ENCODE data around the gene ULBP2. TPM values are rescaled to one million over a fixed set of nuclear protein-coding genes. Genes with fewer than 3 reads are reported as not detected.

The ULBP2 gene
- total RNA-seq, 1 donor = 0.27 TPM

DNA sequence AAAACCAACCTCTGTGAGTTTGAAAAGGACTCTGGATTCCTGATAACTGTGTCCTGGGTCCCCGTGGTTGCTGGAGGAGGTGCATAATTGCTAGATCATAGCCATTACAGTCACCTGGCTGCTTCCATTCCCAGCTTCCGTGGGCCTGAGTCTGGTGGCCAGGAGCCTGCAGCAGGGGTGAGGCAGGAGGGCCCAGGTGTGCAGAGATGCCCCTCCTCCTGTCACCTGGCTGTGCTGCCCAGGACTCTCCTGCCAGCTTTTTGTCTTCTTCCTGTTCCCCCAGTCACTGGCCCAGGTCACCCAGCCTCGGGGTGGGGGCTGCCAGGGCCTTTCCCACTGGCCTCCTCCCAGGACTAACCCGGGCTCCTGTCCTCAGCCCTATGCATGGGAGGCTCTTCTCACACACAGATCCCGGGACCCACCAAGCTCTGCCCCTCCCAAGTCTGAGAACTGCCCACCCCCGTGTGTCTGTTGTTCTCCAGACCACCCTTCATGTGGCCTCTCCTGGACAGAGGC lies 53.5 kb downstream of the ULBP2 start:
- DNase-seq (ENCODE audit: low read depth in 2 of 3, low spot score in 2 of 3) = no peak

DNA sequence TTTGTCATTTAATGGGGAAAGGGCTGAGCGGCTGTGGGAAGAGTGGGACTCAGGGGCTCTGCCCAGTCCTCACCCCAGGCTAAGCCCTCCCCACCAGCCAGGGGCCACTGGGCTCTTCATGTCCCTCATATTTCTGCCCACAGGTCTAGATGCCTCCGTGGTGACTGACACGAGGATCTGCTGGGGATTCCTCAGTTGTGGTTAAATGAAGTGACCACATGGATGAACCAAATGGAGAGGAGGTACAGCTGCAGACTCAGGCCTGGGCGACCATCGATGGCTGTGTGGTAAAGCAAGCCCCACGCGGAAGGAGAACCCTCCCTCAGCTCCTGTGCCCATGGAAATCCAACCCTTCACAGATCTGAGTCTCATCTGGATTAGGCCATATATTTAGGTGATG lies 54.2 kb downstream of the ULBP2 start:
- no peak for DNase-seq (ENCODE audit: low read depth in 2 of 3, low spot score in 2 of 3)

Other genes with a start within 250 kb of the ULBP2 start
- 24.5 TPM for gene LATS1, start 223.9 kb upstream of the ULBP2 start, total RNA-seq
- gene NUP43, start 195.5 kb upstream of the ULBP2 start, total RNA-seq = 19.7 TPM
- gene PCMT1, start 192.3 kb upstream of the ULBP2 start, total RNA-seq = 109 TPM
- gene LRP11, start 77.7 kb upstream of the ULBP2 start, total RNA-seq = 1.3 TPM
- gene RAET1E, start 43.9 kb upstream of the ULBP2 start, total RNA-seq = under 0.01 TPM
- gene RAET1G, start 18.9 kb upstream of the ULBP2 start, total RNA-seq = not detected
- under 0.01 TPM for gene ULBP1, start 21.9 kb downstream of the ULBP2 start, total RNA-seq
- not detected for gene RAET1L, start 83.5 kb downstream of the ULBP2 start, total RNA-seq
- 2.7 TPM for gene ULBP3, start 127.1 kb downstream of the ULBP2 start, total RNA-seq
- under 0.01 TPM for gene PPP1R14C, start 201.0 kb downstream of the ULBP2 start, total RNA-seq